Neural progenitor cell (in vitro differentiated cells): ENCODE measurements around the gene MRPL3. TPM values are rescaled to one million over a fixed set of nuclear protein-coding genes. Genes with fewer than 3 reads are reported as not detected.

Experiments
- DNase-seq: peaks from one replicate; pipeline ENCODE4 v3.0.0-alpha.2; 2016; ENCODE audit warnings: low spot score
- H2AFZ ChIP-seq: fragments of 200-600 bp; sonication (generic); replicated peaks from 2 replicates; pipeline ENCODE4 v1.6.1; 2016; ENCODE audit warnings: antibody characterized with exemption
- H3F3A ChIP-seq: fragments of 200-600 bp; sonication (generic); 2 replicates; pipeline ENCODE4 v1.6.1; 2016; ENCODE audit warnings: antibody characterized with exemption, low read depth
- H3K27ac ChIP-seq: fragments of 200-600 bp; sonication (generic); 2 replicates; pipeline ENCODE4 v1.5.1; 2016; ENCODE audit warnings: mild to moderate bottlenecking
- H3K27me3 ChIP-seq: fragments of 200-600 bp; sonication (generic); 2 replicates; pipeline ENCODE4 v1.6.1; 2016; ENCODE audit warnings: mild to moderate bottlenecking, moderate library complexity
- H3K36me3 ChIP-seq: fragments of 200-600 bp; sonication (generic); 2 replicates; pipeline ENCODE4 v1.5.1; 2016
- H3K4me1 ChIP-seq: fragments of 200-600 bp; sonication (generic); 2 replicates; pipeline ENCODE4 v1.6.1; 2016; ENCODE audit warnings: mixed run types
- H3K4me2 ChIP-seq: fragments of 200-600 bp; sonication (generic); 2 replicates; pipeline ENCODE4 v1.6.1; 2016
- H3K4me3 ChIP-seq: fragments of 200-600 bp; sonication (generic); 2 replicates; pipeline ENCODE4 v1.5.1; 2016
- H3K79me2 ChIP-seq: fragments of 200-600 bp; sonication (generic); 2 replicates; pipeline ENCODE4 v1.6.1; 2016; ENCODE audit warnings: low read depth
- H3K9ac ChIP-seq: fragments of 200-600 bp; sonication (generic); 2 replicates; pipeline ENCODE4 v1.6.1; 2016
- H3K9me3 ChIP-seq: fragments of 200-600 bp; sonication (generic); 2 replicates; pipeline ENCODE4 v1.5.1; 2016; ENCODE audit warnings: low read depth
- H4K20me1 ChIP-seq: fragments of 200-600 bp; sonication (generic); 2 replicates; pipeline ENCODE4 v1.6.1; 2016; ENCODE audit warnings: low read depth
- H3K27ac Mint-ChIP-seq: 3 replicates; pipeline ENCODE4 v1.8.0; 2021; ENCODE audit warnings: mixed read lengths
- H3K27me3 Mint-ChIP-seq: 2 replicates; pipeline ENCODE4 v1.8.0; 2022; ENCODE audit warnings: low read depth, mild to moderate bottlenecking, inconsistent platforms, moderate library complexity, mixed read lengths; ENCODE audit not compliant: insufficient read depth
- H3K36me3 Mint-ChIP-seq: 3 replicates; pipeline ENCODE4 v1.8.0; 2021; ENCODE audit warnings: mixed read lengths
- H3K4me1 Mint-ChIP-seq: 3 replicates; pipeline ENCODE4 v1.8.0; 2021; ENCODE audit warnings: mixed read lengths
- H3K4me3 Mint-ChIP-seq: 3 replicates; pipeline ENCODE4 v1.8.0; 2021; ENCODE audit warnings: mild to moderate bottlenecking, moderate library complexity, mixed read lengths
- H3K9me3 Mint-ChIP-seq: 3 replicates; pipeline ENCODE4 v1.8.0; 2020; ENCODE audit warnings: mixed read lengths
- EZH2 ChIP-seq: fragments of 200-600 bp; sonication (generic); IDR thresholded peaks from 2 replicates; pipeline ENCODE4 v1.6.1; 2017; ENCODE audit warnings: antibody characterized with exemption, mild to moderate bottlenecking, moderate library complexity
- EZH2phosphoT487 ChIP-seq: fragments of 200-600 bp; sonication (generic); IDR thresholded peaks from 2 replicates; pipeline ENCODE4 v1.6.1; 2017; ENCODE audit warnings: antibody characterized with exemption
- total RNA-seq: library from RNA; depleted of rRNA; stranded (reverse); fragments of >200 nt; gene quantifications from 2 replicates; pipeline ENCODE4 v1.2.3, GENCODE V29; 2015; ENCODE audit warnings: low replicate concordance
- TF ChIP-seq, protein P1 (sequence below): fragments of 200-600 bp; sonication (generic); IDR thresholded peaks from 2 replicates; pipeline ENCODE4 v1.5.1; 2017; ENCODE audit warnings: antibody characterized with exemption, mild to moderate bottlenecking

The MRPL3 gene
- total RNA-seq, 1 donor from 2014 or later = 202 TPM

- peaks cover 7% of the 10 kb centered on the region for H3K9me3 Mint-ChIP-seq
- Histone ChIP-seq H3K79me2 (no peaks in the 10 kb centered on the region), H3K36me3 (no peaks in the 10 kb centered on the region), H3K9ac (no peak overlapping the region), H3K4me2 (no peak overlapping the region), H3K4me3 (no peak overlapping the region), H3K27me3 (no peaks in the 10 kb centered on the region), H3K9me3 (no peaks in the 10 kb centered on the region), H4K20me1 (no peaks in the 10 kb centered on the region), H3K27ac (no peak overlapping the region), H3K4me1 (no peaks in the 10 kb centered on the region), H3F3A (no peaks in the 10 kb centered on the region), H2AFZ (no peak overlapping the region)
- no peak overlapping the region for H3K27ac Mint-ChIP-seq
- TF ChIP-seq, protein P1, sequence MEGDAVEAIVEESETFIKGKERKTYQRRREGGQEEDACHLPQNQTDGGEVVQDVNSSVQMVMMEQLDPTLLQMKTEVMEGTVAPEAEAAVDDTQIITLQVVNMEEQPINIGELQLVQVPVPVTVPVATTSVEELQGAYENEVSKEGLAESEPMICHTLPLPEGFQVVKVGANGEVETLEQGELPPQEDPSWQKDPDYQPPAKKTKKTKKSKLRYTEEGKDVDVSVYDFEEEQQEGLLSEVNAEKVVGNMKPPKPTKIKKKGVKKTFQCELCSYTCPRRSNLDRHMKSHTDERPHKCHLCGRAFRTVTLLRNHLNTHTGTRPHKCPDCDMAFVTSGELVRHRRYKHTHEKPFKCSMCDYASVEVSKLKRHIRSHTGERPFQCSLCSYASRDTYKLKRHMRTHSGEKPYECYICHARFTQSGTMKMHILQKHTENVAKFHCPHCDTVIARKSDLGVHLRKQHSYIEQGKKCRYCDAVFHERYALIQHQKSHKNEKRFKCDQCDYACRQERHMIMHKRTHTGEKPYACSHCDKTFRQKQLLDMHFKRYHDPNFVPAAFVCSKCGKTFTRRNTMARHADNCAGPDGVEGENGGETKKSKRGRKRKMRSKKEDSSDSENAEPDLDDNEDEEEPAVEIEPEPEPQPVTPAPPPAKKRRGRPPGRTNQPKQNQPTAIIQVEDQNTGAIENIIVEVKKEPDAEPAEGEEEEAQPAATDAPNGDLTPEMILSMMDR = no peak
- TF ChIP-seq EZH2phosphoT487 (no peak), EZH2 (no peak)
- H3K4me3 Mint-ChIP-seq = no peak overlapping the region
- H3K27me3 Mint-ChIP-seq = peaks cover 3% of the 10 kb centered on the region
- DNase-seq = no peak
- no peaks in the 10 kb centered on the region for H3K4me1 Mint-ChIP-seq
- H3K36me3 Mint-ChIP-seq = peaks cover 14% of the 10 kb centered on the region
Observed at GRCh38 chr3:131453533-131453932, 49.2 kb downstream of the MRPL3 start.

- no peak overlapping the region for H2AFZ ChIP-seq
- H3K79me2 ChIP-seq = no peaks in the 10 kb centered on the region
- H3K9me3 ChIP-seq = no peaks in the 10 kb centered on the region
- H3K27me3 ChIP-seq = no peaks in the 10 kb centered on the region
- no peak overlapping the region for H3K4me2 ChIP-seq
- H3K9ac ChIP-seq = no peak overlapping the region
- DNase-seq = no peak
- H3K4me3 ChIP-seq = no peak overlapping the region
- H3K4me1 ChIP-seq = no peaks in the 10 kb centered on the region
- no peaks in the 10 kb centered on the region for H3F3A ChIP-seq
- no peak overlapping the region for H3K27ac ChIP-seq
- no peak for TF ChIP-seq EZH2
- no peak for TF ChIP-seq EZH2phosphoT487
- TF ChIP-seq, protein P1 = no peak
- no peaks in the 10 kb centered on the region for H4K20me1 ChIP-seq
- H3K36me3 Mint-ChIP-seq = peaks cover 5% of the 10 kb centered on the region
- H3K27me3 Mint-ChIP-seq = peaks cover 2% of the 10 kb centered on the region
- H3K4me1 Mint-ChIP-seq = no peaks in the 10 kb centered on the region
- H3K36me3 ChIP-seq = no peaks in the 10 kb centered on the region
- H3K4me3 Mint-ChIP-seq = no peak overlapping the region
- H3K9me3 Mint-ChIP-seq = peaks cover 12% of the 10 kb centered on the region
- no peak overlapping the region for H3K27ac Mint-ChIP-seq
Observed at GRCh38 chr3:131447349-131447748, 55.4 kb downstream of the MRPL3 start.

DNA sequence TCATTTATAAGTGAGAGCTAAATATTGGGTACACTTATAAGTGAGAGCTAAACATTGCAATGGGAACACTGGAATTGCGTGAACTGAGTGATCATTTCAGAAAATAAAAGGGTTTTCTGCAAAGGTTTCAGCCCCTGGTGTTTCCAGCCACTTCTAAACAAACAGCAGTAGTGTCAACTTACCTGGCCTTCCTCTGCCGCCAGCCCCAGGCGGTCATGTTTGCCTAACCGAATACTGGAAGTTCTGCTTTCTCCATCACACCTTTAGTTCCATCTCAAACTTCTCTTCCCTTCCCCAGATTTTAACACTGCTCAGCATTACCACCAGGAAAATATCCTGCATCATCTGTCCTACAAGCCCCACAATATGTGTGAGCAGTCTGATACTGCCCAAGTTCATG is 58.6 kb downstream of the MRPL3 start:
- DNase-seq = no peak
- Mint-ChIP-seq H3K27me3 (no peaks in the 10 kb centered on the region), H3K27ac (no peak overlapping the region), H3K9me3 (peaks cover 9% of the 10 kb centered on the region), H3K4me1 (no peaks in the 10 kb centered on the region), H3K36me3 (peaks cover 5% of the 10 kb centered on the region), H3K4me3 (no peak overlapping the region)
- Histone ChIP-seq H3K9ac (no peak overlapping the region), H3K27ac (no peak overlapping the region), H3F3A (no peaks in the 10 kb centered on the region), H3K9me3 (no peaks in the 10 kb centered on the region), H3K27me3 (no peaks in the 10 kb centered on the region), H3K4me1 (no peaks in the 10 kb centered on the region), H3K4me3 (no peak overlapping the region), H3K36me3 (no peaks in the 10 kb centered on the region), H4K20me1 (no peaks in the 10 kb centered on the region), H3K79me2 (no peaks in the 10 kb centered on the region), H3K4me2 (no peak overlapping the region), H2AFZ (no peak overlapping the region)
- TF ChIP-seq, protein P1 = no peak
- TF ChIP-seq EZH2 (no peak), EZH2phosphoT487 (no peak)
